ENCODE measurements around the gene SPAG17.

DNA sequence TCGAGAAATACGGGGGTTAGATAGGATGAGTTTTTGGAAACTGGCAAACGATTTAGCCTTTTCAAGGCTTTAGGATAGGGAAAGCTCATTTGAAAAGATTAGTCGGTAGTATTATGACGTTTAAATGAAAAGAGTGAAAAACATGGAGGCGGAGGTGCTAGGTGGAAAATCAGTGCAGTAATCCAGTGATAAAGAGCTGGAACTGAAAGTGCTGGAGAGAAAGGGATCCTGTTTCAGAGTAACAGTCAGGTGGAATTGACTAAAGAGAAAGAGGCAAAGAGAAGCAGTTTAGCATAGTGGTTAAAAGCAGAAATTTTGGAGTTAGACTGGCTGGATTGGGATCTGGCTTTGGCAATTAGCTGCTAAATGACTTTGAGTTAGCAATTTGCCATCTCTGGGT, 254.5 kb downstream of the SPAG17 start:
- TF ChIP-seq, protein P1, sequence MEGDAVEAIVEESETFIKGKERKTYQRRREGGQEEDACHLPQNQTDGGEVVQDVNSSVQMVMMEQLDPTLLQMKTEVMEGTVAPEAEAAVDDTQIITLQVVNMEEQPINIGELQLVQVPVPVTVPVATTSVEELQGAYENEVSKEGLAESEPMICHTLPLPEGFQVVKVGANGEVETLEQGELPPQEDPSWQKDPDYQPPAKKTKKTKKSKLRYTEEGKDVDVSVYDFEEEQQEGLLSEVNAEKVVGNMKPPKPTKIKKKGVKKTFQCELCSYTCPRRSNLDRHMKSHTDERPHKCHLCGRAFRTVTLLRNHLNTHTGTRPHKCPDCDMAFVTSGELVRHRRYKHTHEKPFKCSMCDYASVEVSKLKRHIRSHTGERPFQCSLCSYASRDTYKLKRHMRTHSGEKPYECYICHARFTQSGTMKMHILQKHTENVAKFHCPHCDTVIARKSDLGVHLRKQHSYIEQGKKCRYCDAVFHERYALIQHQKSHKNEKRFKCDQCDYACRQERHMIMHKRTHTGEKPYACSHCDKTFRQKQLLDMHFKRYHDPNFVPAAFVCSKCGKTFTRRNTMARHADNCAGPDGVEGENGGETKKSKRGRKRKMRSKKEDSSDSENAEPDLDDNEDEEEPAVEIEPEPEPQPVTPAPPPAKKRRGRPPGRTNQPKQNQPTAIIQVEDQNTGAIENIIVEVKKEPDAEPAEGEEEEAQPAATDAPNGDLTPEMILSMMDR (conservative IDR thresholded peaks at IDR 0.05; ENCODE audit: low read length): no peak
- no peak for TF ChIP-seq EZH2phosphoT487 (IDR thresholded peaks at IDR 0.05; ENCODE audit: borderline replicate concordance, low read depth, low read length)

Measured in OCI-LY7 (cell line).